Measurements from ENCODE around the gene SLC25A45.

SLC25A45 gene

DNA sequence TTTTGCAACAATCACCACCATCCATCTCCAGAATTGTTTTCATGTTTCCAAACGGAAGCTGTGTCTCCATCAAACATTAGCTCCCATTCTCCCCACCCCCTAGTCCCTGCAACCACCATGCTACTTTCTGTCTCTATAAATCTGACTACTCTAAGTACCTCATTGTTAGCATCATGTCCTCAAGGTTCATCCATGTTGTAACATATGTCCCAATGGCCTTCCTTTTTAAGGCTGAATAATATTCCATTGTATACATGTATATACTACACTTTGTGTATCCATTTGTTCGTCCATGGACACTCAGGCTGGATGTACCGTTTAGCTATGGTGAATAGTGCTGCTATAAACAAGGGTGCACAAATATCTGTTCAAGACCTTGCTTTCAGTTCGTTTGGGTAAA lies 57.0 kb downstream of the SLC25A45 start:
- no peak for DNase-seq (ENCODE audit: low read depth in 1 of 2, low spot score in 1 of 2)
